Right ventricle myocardium inferior (tissue), 1 donor: Measurements from ENCODE around the gene GSTO2. TPM values are rescaled to one million over a fixed set of nuclear protein-coding genes. Genes with fewer than 3 reads are reported as not detected.
A peak's percentile ranks its signal among the peaks of the same experiment; 100 is the strongest.

Experiments used
- ATAC-seq: fragments of 200-7000 bp; cut with Tn5 transposase; one replicate; pipeline ENCODE4 v1.9.1; 2020; ENCODE audit warnings: mild to moderate bottlenecking, moderate library complexity
- DNase-seq: peaks from one replicate; pipeline ENCODE4 v3.0.0; 2021; ENCODE audit errors: missing footprints
- intact Hi-C: fragments of 100-400 bp; cut with DNase I; formaldehyde crosslinking; loops from one replicate; pipeline ENCODE4 v1.11.0; 2022
- microRNA-seq: library from miRNA; unstranded; fragments of <30 nt; microRNA quantifications from one replicate; pipeline ENCODE4 v1.2.0, GENCODE V29; 2020
- total RNA-seq: library from RNA; stranded (reverse); fragmentation: NEBNext Ultra II Directional; extraction: Animal tissue kit (Norgen Biotek cat#: 25700); gene quantifications from one replicate; pipeline ENCODE4 v1.2.1, GENCODE V29; 2021
- donor health status: DM: no; HTN: yes; CAD: no; lungs with severe emphysema.

GSTO2 gene
- total RNA-seq, 1 donor from 2014 or later = 0.70 TPM

DNA sequence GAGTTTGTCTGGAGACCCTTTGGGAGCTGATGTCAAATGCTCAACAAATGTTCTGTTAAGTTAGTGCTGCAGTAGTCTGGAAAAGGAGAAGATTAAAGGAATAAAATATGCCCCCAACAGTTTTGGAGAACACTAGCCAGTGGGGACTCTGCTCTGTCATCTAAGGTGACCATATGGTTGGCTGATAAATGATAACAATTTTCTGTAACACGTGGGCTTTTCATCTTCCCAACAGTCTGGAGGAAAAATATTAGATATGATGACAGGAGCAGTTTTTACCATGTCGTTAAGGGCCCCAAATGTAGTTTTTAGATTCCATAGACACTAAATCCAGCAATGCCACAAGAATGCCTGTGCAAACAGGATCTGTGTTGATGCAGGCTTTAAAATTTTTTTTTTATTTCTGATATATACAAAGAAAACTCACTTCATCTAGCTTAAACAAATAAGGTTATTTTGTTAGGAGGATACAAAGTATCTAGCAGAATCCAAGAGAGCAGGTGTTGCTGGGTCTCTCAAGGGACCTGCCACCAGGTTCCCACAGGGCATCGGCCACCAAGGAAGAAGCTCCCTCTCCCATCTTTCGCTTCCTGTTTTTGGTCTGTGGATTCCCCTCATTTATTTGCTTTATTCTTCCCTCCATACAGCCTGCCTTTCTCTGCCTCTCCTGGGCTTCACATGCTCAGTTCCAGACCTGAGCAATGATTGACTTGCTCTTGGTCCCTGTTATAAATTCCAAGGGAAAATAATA lies 78.5 kb downstream of the GSTO2 start:
- no peak for ATAC-seq
- intact Hi-C loops = no loop called here
- no peak for DNase-seq

DNA sequence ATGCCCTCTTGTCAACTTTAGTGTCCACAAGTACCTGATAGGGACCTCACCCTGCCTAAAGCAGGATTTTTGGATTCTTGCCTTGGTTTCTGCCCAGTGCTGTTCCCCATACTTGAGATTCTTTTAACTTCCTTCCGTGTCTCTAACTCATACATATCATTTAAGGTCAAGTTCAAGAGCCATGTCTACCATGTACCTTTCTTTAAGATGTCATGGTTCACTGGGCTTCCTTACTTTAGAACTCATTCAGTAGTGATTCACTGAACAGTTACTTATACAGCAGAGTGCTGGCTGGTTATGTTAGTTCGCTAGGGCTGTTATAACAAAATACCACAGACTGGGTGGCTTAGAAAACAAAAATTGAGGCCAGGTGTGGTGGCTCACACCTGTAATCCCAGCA lies 79.6 kb downstream of the GSTO2 start:
- no peak for DNase-seq
- intact Hi-C loops = no loop called here
- ATAC-seq = no peak

- no peak for DNase-seq
- intact Hi-C loops = loop anchor here (1.0 kb wide), 2 partner anchors 44 to 58 kb away; no protein-coding TSS in a partner anchor
- no peak for ATAC-seq
Measured at GRCh38 chr10:104349623-104350126, 80.7 kb downstream of the GSTO2 start.

- DNase-seq (no peak), ATAC-seq (peak; percentile 63)
Measured at GRCh38 chr10:104350127-104350635, 81.2 kb downstream of the GSTO2 start.

GRCh38 chr10:104351061-104351702 lies 82.2 kb downstream of the GSTO2 start:
- intact Hi-C loops = no loop called here
- DNase-seq (no peak), ATAC-seq (no peak)

More at GRCh38 chr10:104350127-104350635, 81.2 kb downstream of the GSTO2 start:
- intact Hi-C loops = loop anchor here (1.0 kb wide), 1 partner anchor 59 kb away; no protein-coding TSS in a partner anchor

GRCh38 chr10:104351919-104352318 lies 82.9 kb downstream of the GSTO2 start:
- intact Hi-C loops = no loop called here
- no peak for DNase-seq
- no peak for ATAC-seq

DNA sequence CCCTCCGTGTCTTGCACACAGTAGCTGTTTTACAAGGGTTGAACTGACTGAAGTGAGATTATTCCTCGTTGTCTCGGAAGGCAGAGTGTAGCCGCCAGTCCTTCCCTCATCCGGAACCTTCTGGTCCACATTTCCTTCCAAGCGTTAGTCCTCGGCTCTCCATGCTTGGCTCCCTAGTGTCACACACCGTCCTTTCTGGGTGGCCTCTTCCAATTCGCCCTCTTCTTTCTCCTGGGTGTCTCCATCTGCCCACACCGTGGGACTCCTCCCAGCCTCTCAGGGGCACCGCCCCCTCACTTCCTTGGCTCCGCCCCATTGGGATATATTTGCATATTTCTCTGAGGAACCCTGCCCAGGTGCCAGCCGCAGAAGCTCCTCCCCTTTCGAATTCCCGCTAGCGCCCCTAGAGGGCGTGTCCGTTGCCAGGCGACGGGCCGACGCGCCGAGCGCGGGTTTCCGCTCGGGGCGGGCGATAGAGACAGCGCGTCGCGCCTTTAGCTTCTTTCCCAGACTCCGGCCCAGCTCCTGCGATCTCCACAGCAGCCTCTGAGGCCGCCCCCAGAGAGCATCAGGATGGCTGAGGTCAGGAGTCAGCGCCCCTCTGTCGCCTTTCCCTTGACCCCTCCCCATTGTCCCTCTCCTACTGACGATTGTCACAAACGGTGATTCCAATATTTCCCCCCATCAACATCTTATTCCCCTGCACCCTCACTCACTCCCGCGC lies 84.5 kb downstream of the GSTO2 start, which contains the start of gene CFAP58:
CFAP58 (plus strand) TSS at position 509 of the 724 bp plus-strand sequence; CDS start at position 574, 65 bp downstream.
- intact Hi-C loops = no loop called here
- DNase-seq (peak; percentile 95), ATAC-seq (peak; percentile 93)

Small RNA genes within 50 kb of the gene (microRNA-seq; reads per million reads assigned to microRNA genes)
- gene MIR4482 = not detected

Other genes starting within 250 kb of the GSTO2 start
- 0.43 TPM for gene COL17A1, start 183.3 kb upstream of the GSTO2 start, total RNA-seq
- 5.7 TPM for gene SFR1, start 147.0 kb upstream of the GSTO2 start, total RNA-seq
- 0.19 TPM for gene CFAP43, start 36.8 kb upstream of the GSTO2 start, total RNA-seq
- gene GSTO1, start 14.3 kb upstream of the GSTO2 start, total RNA-seq = 174 TPM
- gene ITPRIP, start 69.3 kb downstream of the GSTO2 start, total RNA-seq = 28.2 TPM
- 1.1 TPM for gene CFAP58, start 84.6 kb downstream of the GSTO2 start, total RNA-seq